Forelimb muscle (tissue), 1 donor: ENCODE results near the gene BARHL1. TPM values are rescaled to one million over a fixed set of nuclear protein-coding genes. Genes with fewer than 3 reads are reported as not detected.

Experiments used
- DNase-seq: peaks from one replicate; pipeline ENCODE4 v3.0.0-alpha.2; 2013; ENCODE audit warnings: low read depth
- polyA plus RNA-seq: library from polyadenylated mRNA; unstranded; fragments of 120-200 nt; gene quantifications from one replicate; pipeline ENCODE4 v1.2.1, GENCODE V29; 2013; ENCODE audit not compliant: insufficient read length

Gene BARHL1
- polyA plus RNA-seq, 1 donor: not detected

DNA sequence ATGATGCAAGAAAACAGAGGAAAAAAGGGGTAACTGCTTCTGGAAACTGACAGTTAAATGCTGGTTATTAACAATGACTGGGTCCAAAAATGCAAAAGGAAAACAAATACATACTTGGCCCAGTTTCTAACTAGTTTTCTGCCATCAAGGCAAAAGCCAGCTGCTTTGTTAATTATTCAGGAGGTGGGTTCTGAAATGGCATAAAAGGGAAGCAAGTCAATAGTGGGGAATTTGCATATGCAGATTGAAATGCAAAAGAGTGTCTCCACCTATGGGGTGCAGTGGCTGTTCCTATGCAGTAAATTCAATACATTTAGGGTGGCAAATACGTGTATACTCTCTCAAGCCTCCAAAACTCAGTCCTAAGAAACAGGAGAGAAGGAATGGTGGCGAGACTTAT, 33.4 kb downstream of the BARHL1 start:
- no peak for DNase-seq

DNA sequence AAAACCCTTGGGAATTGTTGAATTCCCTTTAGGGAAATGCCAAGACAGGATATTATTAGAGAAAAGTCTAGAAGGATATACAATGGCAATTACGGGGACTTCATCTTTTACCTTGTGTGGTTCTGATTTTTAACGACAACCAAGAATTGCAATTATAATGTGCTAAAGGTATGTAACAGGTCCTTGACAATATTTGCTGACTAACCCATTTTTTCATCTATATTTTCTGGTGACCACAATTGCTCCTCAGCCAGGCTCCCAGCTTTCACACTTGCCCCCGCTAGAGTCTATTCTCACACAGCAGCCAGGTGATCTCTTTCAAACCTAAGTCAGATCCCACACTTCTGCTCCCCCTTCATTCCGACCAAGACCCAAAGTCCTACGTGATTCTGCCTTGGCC, 34.3 kb downstream of the BARHL1 start:
- no peak for DNase-seq

DNA sequence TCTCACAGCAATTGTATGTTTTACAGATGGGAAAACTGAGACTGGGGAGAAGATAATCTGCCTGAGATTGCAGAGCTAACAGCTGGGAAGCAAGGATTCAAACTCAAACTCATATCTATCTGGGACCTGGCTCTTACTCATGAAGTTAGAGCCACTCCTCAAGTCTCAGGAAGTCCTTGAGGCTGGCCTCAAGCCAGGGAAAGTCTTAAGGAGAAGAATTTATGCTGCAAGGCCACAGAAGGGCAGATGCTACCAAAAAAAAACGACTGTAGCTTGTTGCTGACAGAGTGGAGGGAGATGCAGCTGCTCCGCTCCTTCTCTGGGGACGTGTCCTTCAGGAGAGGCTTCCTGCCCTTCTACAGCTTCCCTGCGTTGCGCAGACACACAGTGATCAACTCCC, 39.8 kb downstream of the BARHL1 start:
- DNase-seq: no peak

DNA sequence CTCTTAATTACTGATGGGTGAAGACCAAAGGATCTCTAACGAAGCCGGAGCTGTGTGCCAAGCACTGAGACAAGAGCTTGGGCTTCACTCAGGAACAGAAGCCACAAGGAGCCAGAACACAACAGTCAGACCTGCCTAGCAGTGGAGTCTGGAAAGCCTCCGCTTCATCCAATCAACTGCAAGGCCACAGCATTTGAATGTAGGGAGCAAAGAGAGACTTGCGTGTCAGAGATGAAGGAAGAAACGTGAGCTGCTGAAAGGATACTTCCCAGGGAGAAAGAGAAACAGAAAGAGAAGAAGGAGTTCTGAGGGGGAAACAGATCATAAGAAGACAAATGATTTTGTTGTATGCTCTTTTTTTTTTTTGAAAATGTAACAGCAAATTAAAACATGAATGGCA, 43.9 kb downstream of the BARHL1 start:
- DNase-seq: no peak

DNA sequence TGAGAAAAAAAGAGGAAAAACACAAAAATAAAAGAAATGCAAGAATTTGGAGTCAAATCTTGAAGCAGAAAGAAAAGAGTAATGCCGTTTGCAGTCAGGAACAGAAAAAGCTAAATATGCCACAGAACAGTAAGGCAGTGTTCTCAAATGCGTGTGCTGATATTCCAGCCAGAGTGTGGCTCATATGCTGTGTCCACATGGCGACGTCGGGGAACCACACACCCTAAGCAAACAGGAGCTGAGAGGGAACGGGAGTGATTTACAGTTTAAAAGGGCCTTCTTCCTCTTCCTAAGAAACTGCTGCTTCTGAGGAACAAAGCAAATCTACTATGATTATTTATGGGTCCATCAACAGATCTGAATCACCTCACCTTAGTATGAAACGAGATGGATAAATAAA, 44.7 kb downstream of the BARHL1 start:
- no peak for DNase-seq

DNA sequence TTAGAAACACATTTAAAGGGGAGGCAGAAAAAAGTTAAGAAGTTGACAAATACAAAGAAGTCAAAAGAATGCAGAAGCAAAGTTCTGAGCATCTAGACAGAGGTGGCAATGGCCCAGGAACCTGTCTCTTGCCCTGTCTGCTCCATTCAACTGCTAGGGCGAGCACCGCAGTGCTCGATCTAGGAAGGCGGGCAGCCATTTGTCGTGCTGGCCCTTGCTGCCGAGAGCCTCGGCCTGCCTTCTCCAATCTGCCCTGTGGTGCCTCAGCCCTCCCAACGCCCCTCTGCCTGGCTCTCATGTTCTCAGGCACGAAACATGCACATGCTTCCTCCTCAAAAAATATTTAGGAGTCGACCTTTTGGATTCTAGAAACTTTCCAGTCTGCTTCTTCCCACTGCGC, 45.2 kb downstream of the BARHL1 start:
- no peak for DNase-seq

DNA sequence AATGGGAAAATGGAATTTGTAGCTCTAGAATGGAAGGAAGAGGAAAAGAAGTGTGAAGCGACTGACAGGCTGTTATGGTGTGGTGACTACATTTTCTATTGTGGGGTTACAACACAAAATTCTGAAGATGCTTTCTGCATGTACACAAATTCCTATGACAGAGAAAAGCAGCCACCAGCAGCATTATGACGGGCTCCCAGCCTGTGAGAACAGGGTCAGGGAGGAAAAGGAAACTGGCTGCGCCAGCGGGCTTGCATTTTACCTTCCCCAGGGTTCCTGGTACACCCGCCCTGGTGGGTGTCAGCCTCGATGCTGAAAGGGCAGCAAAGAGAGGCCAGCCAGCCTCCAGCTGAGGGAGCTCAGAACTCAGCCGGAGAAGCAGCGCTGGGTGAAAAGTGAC, 46.3 kb downstream of the BARHL1 start:
- DNase-seq: no peak

DNA sequence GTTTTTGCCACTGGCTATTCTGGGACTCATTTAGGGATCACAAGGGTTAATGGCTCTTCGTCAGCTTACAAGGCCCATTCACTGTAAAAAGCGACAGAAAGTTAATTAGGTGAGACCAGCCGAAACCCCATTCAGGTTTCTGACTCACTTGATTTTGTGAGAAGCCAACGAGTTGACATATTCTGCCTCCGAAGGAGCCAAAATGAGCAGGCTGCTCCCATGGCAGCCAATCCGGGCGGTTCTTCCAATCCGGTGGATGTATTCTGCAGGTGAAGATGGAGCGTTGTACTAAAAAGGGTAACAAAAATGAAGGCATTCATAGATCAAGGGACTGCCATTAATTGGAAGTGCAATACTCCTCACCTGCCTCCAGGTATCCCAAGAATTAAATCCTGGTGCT, 47.7 kb downstream of the BARHL1 start:
- no peak for DNase-seq

DNA sequence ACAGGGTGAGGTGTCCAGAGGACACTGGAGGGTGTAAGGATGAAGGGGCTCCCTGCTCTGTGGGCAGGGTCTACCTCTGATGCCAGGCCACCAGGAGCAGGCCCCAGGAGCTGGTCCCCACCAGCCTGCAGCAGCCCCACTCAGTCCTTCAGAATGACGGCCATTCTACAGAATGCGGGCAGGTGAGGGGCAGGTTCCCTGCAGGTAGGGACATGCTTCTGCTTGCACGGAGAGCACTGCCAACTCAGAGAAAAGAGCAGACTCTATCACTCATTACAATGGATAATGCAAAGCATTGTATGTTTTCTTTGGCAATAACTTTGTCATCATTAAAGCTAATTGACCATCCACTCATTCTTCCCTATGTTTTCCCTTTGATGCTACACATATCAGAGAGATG, 48.4 kb downstream of the BARHL1 start:
- no peak for DNase-seq

DNA sequence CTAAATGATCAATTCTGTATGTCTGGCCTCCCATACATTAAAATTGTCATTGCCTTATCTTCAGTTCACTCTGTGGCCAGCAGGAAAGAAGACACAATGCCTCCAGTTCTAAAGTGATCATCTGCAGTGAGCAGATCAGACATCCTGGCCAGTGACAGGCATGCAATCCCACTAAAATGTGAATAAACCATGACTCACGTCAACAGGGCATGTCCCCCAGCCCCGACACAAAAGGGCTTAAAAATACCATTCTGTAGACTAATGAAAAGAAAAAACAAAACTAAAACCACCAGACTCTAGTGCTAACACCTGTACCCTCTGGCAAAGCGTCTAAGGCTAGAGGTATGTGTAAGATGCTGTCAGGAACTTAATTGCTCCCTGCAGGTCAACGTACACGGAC, 48.9 kb downstream of the BARHL1 start:
- no peak for DNase-seq

DNA sequence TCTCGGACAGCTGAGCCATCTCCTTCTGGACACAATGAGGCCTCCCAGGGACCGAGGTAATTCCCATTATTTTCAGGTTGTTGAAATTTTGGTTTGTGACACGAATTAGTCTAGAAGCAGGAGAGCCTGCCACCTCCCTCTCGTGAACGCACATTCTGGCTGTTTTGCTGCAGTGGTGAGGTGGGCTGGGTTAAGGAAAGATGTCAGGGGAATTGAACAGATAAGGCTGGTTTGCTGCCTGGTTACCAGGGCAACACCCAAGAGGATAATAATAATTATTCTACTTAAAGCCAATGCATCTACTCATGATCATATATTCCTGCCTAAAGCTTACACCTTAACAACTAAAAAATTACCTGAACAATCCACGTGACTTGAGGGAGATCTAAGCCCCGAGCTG, 49.3 kb downstream of the BARHL1 start:
- DNase-seq: no peak

DNA sequence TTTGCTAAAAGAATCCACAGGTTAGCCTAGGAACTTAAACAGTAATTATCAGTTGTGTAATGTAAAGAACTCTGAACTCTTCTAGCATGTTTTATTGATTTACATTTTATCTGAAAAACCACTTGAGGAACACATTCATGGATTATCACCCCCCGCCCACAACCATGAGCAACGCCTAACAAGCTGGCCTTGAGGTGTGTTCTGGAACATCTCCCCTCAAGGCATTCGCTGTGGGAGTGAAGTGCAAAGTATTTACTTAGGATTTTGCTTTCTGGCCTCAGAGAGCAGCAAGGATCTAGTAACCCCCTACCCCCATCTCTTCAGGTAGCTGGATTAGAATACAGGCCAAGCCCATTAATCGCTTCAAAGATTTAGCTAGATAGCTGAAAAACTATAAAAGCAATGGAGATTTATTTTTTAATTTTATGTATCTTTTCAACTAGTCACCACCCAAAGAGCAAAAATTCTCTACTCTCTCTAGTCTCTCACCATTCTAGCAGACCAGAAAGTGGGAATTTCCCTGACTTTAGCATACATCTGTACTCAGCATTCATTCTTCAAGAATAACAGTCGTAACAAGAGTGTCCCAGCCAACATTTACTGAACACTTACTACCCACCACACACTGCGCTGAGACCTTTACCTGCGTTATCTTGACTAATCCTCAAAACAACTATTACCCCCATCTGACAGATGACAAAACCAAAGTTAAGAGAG, 50.2 kb downstream of the BARHL1 start:
- no peak for DNase-seq

DNA sequence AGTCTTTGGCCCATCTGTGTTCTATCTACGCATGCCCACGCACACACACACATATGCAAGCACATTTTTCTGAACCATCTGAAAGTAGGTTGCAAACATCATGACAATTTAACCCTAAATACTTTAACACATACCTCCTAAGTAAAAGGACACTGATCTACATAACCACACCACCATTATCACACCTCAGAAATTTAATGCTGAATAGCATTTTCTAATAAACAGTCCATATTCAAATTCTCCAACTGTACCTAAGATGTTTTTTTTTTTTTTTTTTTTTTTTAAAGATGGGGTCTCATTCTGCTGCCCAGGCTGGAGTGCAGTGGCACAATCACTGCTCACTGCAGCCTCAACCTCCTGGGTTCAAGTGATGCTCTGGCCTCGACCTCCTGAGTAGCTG, 51.9 kb downstream of the BARHL1 start:
- no peak for DNase-seq

DNA sequence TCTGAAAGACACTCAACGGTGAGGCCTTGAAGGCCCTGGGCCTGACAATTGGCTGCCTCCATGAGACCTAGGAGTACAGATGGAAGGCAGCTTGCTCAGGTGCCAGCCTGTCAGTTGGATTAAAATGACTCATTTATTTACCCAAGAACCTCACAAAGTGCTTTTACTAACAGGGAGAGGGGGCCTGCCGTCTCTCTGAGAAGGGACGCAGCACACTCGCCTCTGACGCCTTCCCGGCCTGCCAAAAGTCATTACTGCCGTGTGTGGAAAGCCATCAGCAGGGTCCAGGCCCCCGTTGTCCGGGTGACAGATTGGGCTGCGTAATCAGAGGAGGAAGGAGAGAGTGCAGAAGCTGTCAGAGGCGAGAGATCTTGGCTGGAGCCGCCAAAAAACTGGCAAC, 54.9 kb downstream of the BARHL1 start:
- no peak for DNase-seq

DNA sequence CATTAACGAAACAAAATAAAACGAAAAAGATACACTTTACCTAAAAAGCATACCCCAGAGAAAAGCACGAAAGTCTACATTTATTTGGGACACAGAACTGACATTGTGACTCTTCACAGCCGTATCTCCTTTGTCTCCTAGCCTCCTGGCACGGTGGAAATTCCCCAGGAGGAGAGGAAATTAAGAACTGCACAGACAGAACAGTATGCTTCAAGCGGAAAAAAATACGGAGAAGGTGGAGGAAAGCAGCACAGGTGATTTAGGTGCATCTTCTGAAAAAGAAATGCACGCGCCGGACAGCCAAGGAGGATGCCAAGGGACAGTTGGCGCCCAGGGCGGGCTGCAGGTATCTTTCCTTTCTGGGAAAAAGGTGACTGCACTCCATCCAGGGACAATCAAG, 55.4 kb downstream of the BARHL1 start:
- no peak for DNase-seq

DNA sequence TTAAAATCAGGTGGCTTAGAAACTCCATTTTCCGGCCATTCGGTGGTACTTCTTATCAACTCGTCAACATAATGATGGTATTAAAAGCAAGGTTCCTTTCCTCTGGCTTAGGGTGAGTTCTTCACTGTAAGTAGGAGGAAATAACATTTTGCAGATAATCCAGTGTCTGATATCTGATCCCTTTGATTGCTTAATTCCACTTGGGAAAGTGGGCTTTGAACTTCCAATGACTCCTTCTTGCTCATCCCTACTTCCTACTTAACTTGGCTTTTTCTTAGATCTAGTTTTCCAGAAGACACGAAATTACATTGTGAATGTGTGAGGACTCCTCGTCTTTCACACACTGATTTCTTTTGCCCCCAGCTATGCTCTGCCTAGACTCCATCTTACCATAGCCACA, 55.8 kb downstream of the BARHL1 start:
- DNase-seq: no peak

DNA sequence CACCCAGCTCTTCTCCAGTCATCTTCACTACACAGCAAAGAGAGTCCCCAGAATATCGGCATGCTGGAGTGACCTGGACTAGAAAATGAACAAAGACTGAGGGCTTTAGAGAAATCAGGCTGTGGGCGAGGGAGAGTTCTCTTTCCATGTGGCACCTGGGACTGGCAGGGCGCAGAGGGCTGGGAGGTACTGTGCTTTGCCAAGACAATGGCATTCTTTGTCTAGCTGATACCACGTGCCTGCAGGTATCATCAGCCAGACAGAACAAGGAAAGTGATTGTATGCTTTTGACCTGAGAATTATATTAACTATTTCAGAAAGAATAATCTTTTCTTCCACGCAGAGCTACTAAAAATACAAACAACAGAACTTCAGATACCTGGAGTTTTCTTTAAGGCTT, 56.9 kb downstream of the BARHL1 start:
- no peak for DNase-seq

Other genes with a start within 250 kb of the BARHL1 start
- gene SETX, start 227.6 kb upstream of the BARHL1 start, polyA plus RNA-seq: 28.5 TPM
- gene TTF1, start 175.8 kb upstream of the BARHL1 start, polyA plus RNA-seq: 9.7 TPM
- not detected for gene CFAP77, start 172.4 kb upstream of the BARHL1 start, polyA plus RNA-seq
- 8.9 TPM for gene DDX31, start 87.4 kb downstream of the BARHL1 start, polyA plus RNA-seq
- gene GTF3C4, start 87.9 kb downstream of the BARHL1 start, polyA plus RNA-seq: 13.2 TPM